Fibroblast of lung (primary cell): ENCODE data around the gene WDPCP.

Experiments
- CTCF ChIP-seq, 2 donors: IDR thresholded peaks in 1 of 2; conservative IDR thresholded peaks in 1 of 2; 1 replicate in 1 of 2; 2 replicates in 1 of 2; pipeline ENCODE4 v1.5.1; 2011 to 2012; ENCODE audit warnings: low read length in 2 of 2, control low read depth in 1 of 2, inconsistent platforms in 1 of 2, low read depth in 1 of 2, mild to moderate bottlenecking in 1 of 2
- EZH2 ChIP-seq: IDR thresholded peaks from 2 replicates; pipeline ENCODE4 v1.5.1; 2012; ENCODE audit warnings: low read length, control low read depth, mild to moderate bottlenecking; ENCODE audit errors: missing control alignments

DNA sequence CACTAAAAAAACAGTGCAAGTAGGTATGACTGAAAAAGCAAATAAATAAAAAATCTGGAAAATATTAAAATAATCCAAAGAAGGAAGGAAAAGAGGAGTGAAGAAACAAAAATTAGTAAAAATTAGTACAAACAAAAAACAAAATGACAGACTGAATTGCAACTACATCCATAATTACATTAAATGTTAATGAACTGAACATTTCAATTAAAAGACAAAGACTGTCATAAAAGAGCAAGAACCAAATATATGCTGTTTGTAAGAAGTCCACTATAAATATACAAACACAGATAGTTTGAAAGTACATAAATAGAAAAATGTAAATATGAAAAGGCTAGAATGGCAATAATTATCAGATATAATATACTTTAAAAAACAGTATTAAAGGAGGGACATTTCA lies 267.6 kb downstream of the WDPCP start:
- no peak for TF ChIP-seq CTCF (conservative IDR thresholded peaks at IDR 0.05 in 1 of 2, IDR thresholded peaks at IDR 0.05 in 1 of 2; ENCODE audit: low read depth in 1 of 2, low read length in 2 of 2)
- TF ChIP-seq EZH2, result no peak
